Activated gamma-delta T cell treated with anti-CD3 and anti-CD28 coated beads, Interleukin-2, amount 50 U/mL, for 16 hours (primary cell): ENCODE data around the gene KRTAP4-16.
"Not testable (repeated sequence)": the region's sequence is repeated elsewhere in the genome, so short reads cannot be mapped to it uniquely, and the experiment has no call there.

ENCODE experiments used
- DNase-seq: peaks from one replicate; pipeline ENCODE4 v3.0.0-alpha.2; 2020; ENCODE audit warnings: low read depth

The KRTAP4-16 gene

GRCh38 chr17:41101586-41102259 lies at the start of gene KRTAP4-16:
TSS of gene KRTAP4-16 (minus strand) at chr17:41102209. CDS start at chr17:41102209, 0 bp downstream.
- DNase-seq, result no peak

- no peak for DNase-seq
Observed at GRCh38 chr17:41151525-41151924, 49.5 kb upstream of the KRTAP4-16 start.

GRCh38 chr17:41150026-41150425 lies 48.0 kb upstream of the KRTAP4-16 start:
- DNase-seq, result no peak

GRCh38 chr17:41149652-41149985 lies 47.6 kb upstream of the KRTAP4-16 start, which contains the start of gene KRTAP4-5:
TSS of gene KRTAP4-5 (minus strand) at chr17:41149825. CDS start at chr17:41149767, 58 bp downstream.
- no peak for DNase-seq

- not testable (repeated sequence) for DNase-seq
Observed at GRCh38 chr17:41148971-41149651, 47.1 kb upstream of the KRTAP4-16 start.

GRCh38 chr17:41147531-41148204 lies 45.7 kb upstream of the KRTAP4-16 start:
- no peak for DNase-seq

- DNase-seq, result no peak
Observed at GRCh38 chr17:41145261-41145660, 43.3 kb upstream of the KRTAP4-16 start.

- DNase-seq, result no peak
Observed at GRCh38 chr17:41144846-41145245, 42.8 kb upstream of the KRTAP4-16 start.

GRCh38 chr17:41141361-41141760 lies 39.4 kb upstream of the KRTAP4-16 start:
- DNase-seq, result no peak

- DNase-seq, result no peak
Observed at GRCh38 chr17:41140360-41141131, 38.5 kb upstream of the KRTAP4-16 start, which contains the start of gene KRTAP4-6. TSS of gene KRTAP4-6 (minus strand) at chr17:41140544. CDS start at chr17:41140487, 57 bp downstream.

GRCh38 chr17:41139865-41140264 lies 37.9 kb upstream of the KRTAP4-16 start:
- not testable (repeated sequence) for DNase-seq

GRCh38 chr17:41133880-41134735 lies 32.1 kb upstream of the KRTAP4-16 start:
- DNase-seq, result no peak

- no peak for DNase-seq
Observed at GRCh38 chr17:41131979-41132378, 30.0 kb upstream of the KRTAP4-16 start.

- DNase-seq, result no peak
Observed at GRCh38 chr17:41127371-41127770, 25.4 kb upstream of the KRTAP4-16 start.

- DNase-seq, result no peak
Observed at GRCh38 chr17:41126412-41126811, 24.4 kb upstream of the KRTAP4-16 start.

- DNase-seq, result no peak
Observed at GRCh38 chr17:41125064-41125463, 23.1 kb upstream of the KRTAP4-16 start.

GRCh38 chr17:41123991-41124371 lies 22.0 kb upstream of the KRTAP4-16 start, which contains the start of gene KRTAP4-12:
TSS of gene KRTAP4-12 (minus strand) at chr17:41124182. CDS start at chr17:41124122, 60 bp downstream.
- DNase-seq, result not testable (repeated sequence)

GRCh38 chr17:41123292-41123990 lies 21.4 kb upstream of the KRTAP4-16 start:
- not testable (repeated sequence) for DNase-seq

- DNase-seq, result no peak
Observed at GRCh38 chr17:41121742-41122141, 19.7 kb upstream of the KRTAP4-16 start.
